Spleen (tissue), 11 donors: ENCODE results near the gene SURF1. TPM values are rescaled to one million over a fixed set of nuclear protein-coding genes. Genes with fewer than 3 reads are reported as not detected.

Experiments used
- DNase-seq: peaks from one replicate; pipeline ENCODE4 v3.0.0-alpha.2; 2020
- H3K27ac ChIP-seq, 8 donors: fragments of 200-600 bp; sonication (generic) in 7 of 8; 1 replicate in 4 of 8; 2 replicates in 4 of 8; pipeline versions ENCODE4 v1.5.0 to v1.8.0; 2016 to 2021; ENCODE audit warnings: inconsistent platforms in 4 of 8, mild to moderate bottlenecking in 4 of 8, moderate library complexity in 1 of 8
- H3K27me3 ChIP-seq, 7 donors: fragments of 200-600 bp; sonication (generic) in 6 of 7; replicated peaks in 1 of 7; 1 replicate in 4 of 7; 2 replicates in 3 of 7; pipeline versions ENCODE4 v1.5.0 to v1.8.0; 2016 to 2021; ENCODE audit warnings: inconsistent platforms in 3 of 7, mild to moderate bottlenecking in 1 of 7
- H3K36me3 ChIP-seq, 6 donors: fragments of 200-600 bp; sonication (generic) in 5 of 6; 1 replicate in 4 of 6; 2 replicates in 2 of 6; pipeline versions ENCODE4 v1.5.0 to v1.8.0; 2016 to 2021; ENCODE audit warnings: inconsistent platforms in 2 of 6
- H3K4me1 ChIP-seq, 6 donors: fragments of 200-600 bp; sonication (generic) in 5 of 6; 1 replicate in 3 of 6; 2 replicates in 3 of 6; pipeline versions ENCODE4 v1.5.0 to v1.8.0; 2016 to 2021; ENCODE audit warnings: inconsistent platforms in 3 of 6
- H3K4me3 ChIP-seq, 8 donors: fragments of 200-600 bp; sonication (generic) in 7 of 8; 1 replicate in 4 of 8; 2 replicates in 4 of 8; pipeline versions ENCODE4 v1.5.0 to v1.8.0; 2016 to 2021; ENCODE audit warnings: inconsistent platforms in 4 of 8, mild to moderate bottlenecking in 4 of 8, moderate library complexity in 2 of 8
- H3K9me3 ChIP-seq, 8 donors: fragments of 200-600 bp; sonication (generic) in 7 of 8; 1 replicate in 4 of 8; 2 replicates in 4 of 8; pipeline versions ENCODE4 v1.5.0 to v1.8.0; 2016 to 2021; ENCODE audit warnings: inconsistent platforms in 4 of 8
- CTCF ChIP-seq, 11 experiments: fragments of 200-600 bp in 7 of 11; fragments of 450-650 bp in 4 of 11; sonication (generic) in 4 of 11; IDR thresholded peaks in 8 of 11; conservative IDR thresholded peaks in 3 of 11; 1 replicate in 7 of 11; 2 replicates in 4 of 11; pipeline versions ENCODE4 v1.4.0 to v1.8.0; 2016 to 2021; ENCODE audit warnings: antibody characterized with exemption in 11 of 11, inconsistent platforms in 4 of 11, mild to moderate bottlenecking in 1 of 11
- POLR2A ChIP-seq, 3 donors: fragments of 450-650 bp; IDR thresholded peaks; one replicate each; pipeline ENCODE4 v1.5.1; 2017; ENCODE audit warnings: antibody characterized with exemption in 3 of 3, mild to moderate bottlenecking in 1 of 3
- POLR2AphosphoS5 ChIP-seq, 3 donors: sonication (generic); formaldehyde crosslinking; IDR thresholded peaks; one replicate each; pipeline ENCODE4 v1.5.1; 2017; ENCODE audit warnings: antibody characterized with exemption in 3 of 3
- WGBS, 5 donors: extraction: QIAGEN DNeasy Blood & Tissue Kit in 3 of 5; methylation state at CpG; one replicate each; pipeline versions ENCODE4 v1.1.5 to v1.1.7; 2013 to 2018; 5-methylcytosine and 5-hydroxymethylcytosine counted together
- intact Hi-C: fragments of 100-400 bp; cut with DNase I; formaldehyde crosslinking; loops from one replicate; pipeline ENCODE4 v1.15.0; 2023; ENCODE audit warnings: low total_unique reads
- polyA plus RNA-seq, 3 donors: library from polyadenylated mRNA; stranded (reverse); fragments of 200-250 nt; gene quantifications; one replicate each; pipeline ENCODE4 v1.2.1, GENCODE V29; 2013
- total RNA-seq, 7 donors: library from RNA; depleted of rRNA in 3 of 7; stranded (reverse); fragments of >200 nt in 3 of 7; fragmentation: NEBNext Ultra II Directional in 4 of 7; extraction: Animal tissue kit (Norgen Biotek cat#: 25700) in 4 of 7; gene quantifications; one replicate each; pipeline versions ENCODE4 v1.1.0 to v1.2.1, GENCODE V29; 2016 to 2021
- donor health status: healthy with polysubstance abuse.
- donor health status: DM: no; HTN: no; CAD: no; lungs with moderate emphysema.
- donor health status: DM: no; HTN: no; CAD: no.
- donor health status: Bipolar disorder and iron deficiency.
- donor health status: healthy.
- donor health status: DM: no; HTN: no; CAD: no.
- donor health status: DM: yes; HTN: yes; CAD: no.

Gene SURF1
- total and polyA plus RNA-seq, 10 donors = 31.4 to 75.6 (median 36.2) TPM

DNA sequence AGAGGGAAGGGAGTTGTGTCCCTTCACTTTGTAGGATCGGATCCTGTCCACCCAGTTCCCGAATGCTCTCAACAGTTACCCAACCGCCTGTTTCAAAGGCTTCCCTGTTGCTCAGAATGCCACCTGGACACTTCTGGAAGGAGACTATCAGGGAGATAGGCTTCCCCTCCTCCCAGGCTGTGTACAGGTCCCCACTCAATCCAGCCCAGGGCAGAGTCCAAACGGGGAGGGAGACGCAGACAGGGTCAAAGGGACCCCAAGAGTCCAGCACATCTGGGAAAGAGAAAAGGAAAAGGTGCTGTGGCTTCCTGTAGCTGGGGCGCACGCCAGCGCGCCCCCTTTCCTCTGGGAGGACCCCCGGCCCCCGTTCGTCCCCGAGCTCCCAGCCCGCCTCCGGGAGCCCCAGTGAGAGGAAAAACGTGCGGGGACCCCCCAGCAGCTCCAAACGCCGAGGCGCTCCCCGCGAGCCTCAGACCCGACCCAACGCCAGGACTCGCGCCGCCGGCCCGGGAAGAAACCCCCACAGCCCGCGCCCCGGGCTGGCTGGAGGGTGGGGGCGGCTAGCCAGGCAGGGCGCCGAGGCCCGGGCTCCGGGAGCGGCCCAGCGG is 18.9 kb upstream of the SURF1 start:
- no peak for DNase-seq
- 0 to 1% (median 0%) methylated on average over 6 to 39 of the region's 39 CpGs for WGBS, 5 donors
- intact Hi-C loops = no loop called here

GRCh38 chr9:133374612-133375115 is 18.4 kb upstream of the SURF1 start:
- Histone ChIP-seq H3K4me3 (peak overlapping the region; percentile 56 to 99 (median 92)), H3K27ac (peak overlapping the region in 7 of 8 donors; percentile 97 to 99 (median 99)), H3K36me3 (peaks cover 0 to 39% (median 5%) of the 10 kb centered on the region in 6 donors), H3K27me3 (no peaks in the 10 kb centered on the region), H3K9me3 (no peaks in the 10 kb centered on the region), H3K4me1 (peaks cover 47 to 77% (median 63%) of the 10 kb centered on the region in 6 donors)
- TF ChIP-seq POLR2AphosphoS5 (IDR thresholded peaks at IDR 0.05) (no peak), POLR2A (IDR thresholded peaks at IDR 0.05) (no peak), CTCF (IDR thresholded peaks at IDR 0.05 in 8 of 11, conservative IDR thresholded peaks at IDR 0.05 in 3 of 11) (no peak)
- intact Hi-C loops = no loop called here
- WGBS, 5 donors = 10 to 18% (median 13%) methylated on average over 12 of the region's 12 CpGs
- DNase-seq = no peak

More for the DNA sequence above, 18.9 kb upstream of the SURF1 start:
- H3K27ac ChIP-seq = peak overlapping the region; percentile 97 to 99 (median 99)
- TF ChIP-seq POLR2A (IDR thresholded peaks at IDR 0.05) (no peak), POLR2AphosphoS5 (IDR thresholded peaks at IDR 0.05) (no peak), CTCF (IDR thresholded peaks at IDR 0.05 in 8 of 11, conservative IDR thresholded peaks at IDR 0.05 in 3 of 11) (no peak)
- peak overlapping the region; percentile 56 to 99 (median 92) for H3K4me3 ChIP-seq
- H3K36me3 ChIP-seq = peaks cover 0 to 33% (median 5%) of the 10 kb centered on the region in 6 donors
- H3K9me3 ChIP-seq = no peaks in the 10 kb centered on the region
- H3K27me3 ChIP-seq = no peaks in the 10 kb centered on the region
- peaks cover 42 to 72% (median 58%) of the 10 kb centered on the region in 6 donors for H3K4me1 ChIP-seq

DNA sequence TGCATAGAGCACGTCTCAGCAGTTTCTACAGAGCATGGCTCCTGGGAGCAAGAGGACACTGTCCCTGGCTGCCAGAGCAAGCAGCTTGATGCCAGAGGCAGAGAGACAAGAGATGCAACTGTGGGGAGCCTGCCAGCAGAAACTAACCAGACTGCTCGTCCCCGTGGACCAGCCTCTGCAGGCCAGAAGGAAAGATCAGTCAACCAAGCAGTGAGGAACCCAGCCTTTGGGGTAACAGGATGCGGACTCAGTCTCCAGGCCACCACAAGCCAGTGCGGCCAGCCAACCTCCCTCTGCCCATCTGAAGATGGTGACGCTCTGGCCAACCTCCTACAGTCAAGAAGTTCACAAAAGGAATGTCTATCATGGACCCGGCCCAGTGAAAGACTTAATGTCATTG is 15.9 kb upstream of the SURF1 start:
- H3K4me1 ChIP-seq = peaks cover 63 to 93% (median 88%) of the 10 kb centered on the region in 6 donors
- no peak for DNase-seq
- H3K27me3 ChIP-seq = no peaks in the 10 kb centered on the region
- H3K27ac ChIP-seq = peak overlapping the region in 7 of 8 donors; percentile 14 to 85 (median 77)
- WGBS, 5 donors = 66 to 87% (median 82%) methylated on average over 7 of the region's 7 CpGs
- TF ChIP-seq POLR2AphosphoS5 (IDR thresholded peaks at IDR 0.05) (no peak), CTCF (IDR thresholded peaks at IDR 0.05 in 8 of 11, conservative IDR thresholded peaks at IDR 0.05 in 3 of 11) (no peak)
- peak overlapping the region in 1 of 8 donors; percentile 47 for H3K4me3 ChIP-seq
- intact Hi-C loops = no loop called here
- H3K36me3 ChIP-seq = peaks cover 0 to 64% (median 10%) of the 10 kb centered on the region in 6 donors
- H3K9me3 ChIP-seq = no peaks in the 10 kb centered on the region

DNA sequence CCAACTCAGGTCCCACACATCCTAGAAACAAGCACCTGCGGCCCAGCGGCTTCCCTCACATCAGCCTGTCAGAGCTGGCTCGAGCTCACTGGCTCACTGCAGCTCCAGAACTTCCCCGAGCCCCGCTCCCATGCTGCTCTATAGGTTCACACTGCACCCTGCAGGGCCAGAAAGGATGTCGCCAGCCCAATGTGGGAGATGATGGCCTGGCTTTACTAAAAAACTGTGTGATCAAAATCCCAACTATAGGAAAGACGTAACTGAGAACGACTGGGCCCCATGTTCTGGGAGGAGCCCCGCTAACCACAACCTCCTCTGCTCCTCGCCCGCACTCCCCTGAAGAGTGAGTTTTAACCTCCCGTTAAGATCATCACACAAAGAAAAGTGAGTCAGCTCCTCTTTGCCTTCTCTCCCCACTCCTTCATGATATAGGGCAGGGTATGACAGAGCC is 15.0 kb upstream of the SURF1 start:
- peaks cover 57 to 93% (median 82%) of the 10 kb centered on the region in 6 donors for H3K4me1 ChIP-seq
- no peaks in the 10 kb centered on the region for H3K27me3 ChIP-seq
- peak; percentile 82 for DNase-seq
- no peak for TF ChIP-seq CTCF (IDR thresholded peaks at IDR 0.05 in 8 of 11, conservative IDR thresholded peaks at IDR 0.05 in 3 of 11)
- TF ChIP-seq POLR2AphosphoS5 (IDR thresholded peaks at IDR 0.05) = no peak
- no peak for TF ChIP-seq POLR2A (IDR thresholded peaks at IDR 0.05)
- peaks cover 0 to 73% (median 18%) of the 10 kb centered on the region in 6 donors for H3K36me3 ChIP-seq
- H3K4me3 ChIP-seq = peak overlapping the region in 3 of 8 donors; percentile 3 to 47 (median 14)
- no peaks in the 10 kb centered on the region for H3K9me3 ChIP-seq
- H3K27ac ChIP-seq = peak overlapping the region; percentile 14 to 85 (median 72)
- WGBS, 5 donors = 47 to 59% (median 49%) methylated on average over 9 to 12 of the region's 12 CpGs
- intact Hi-C loops = no loop called here
